ENCODE data around the gene SPRR4.

DNA sequence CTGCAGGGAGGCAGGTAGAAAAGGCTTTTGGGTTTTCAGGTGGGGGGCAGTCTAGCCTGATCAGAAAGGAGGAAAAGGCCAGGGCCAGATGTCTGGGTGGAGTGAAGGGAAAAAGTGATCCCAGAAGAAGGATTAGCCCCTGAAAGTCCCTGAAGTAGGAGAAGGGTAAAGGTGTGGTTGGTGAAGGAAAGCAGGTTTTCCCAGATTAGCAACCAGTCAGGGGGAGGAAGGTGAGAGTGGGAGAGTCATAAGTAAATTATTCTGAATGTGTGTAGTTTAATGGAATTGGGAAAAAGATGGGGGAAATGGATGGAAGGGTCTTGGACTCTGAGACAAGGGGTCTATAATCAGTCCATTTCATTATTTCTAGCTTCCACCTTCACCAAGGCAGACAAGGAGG lies 12.8 kb downstream of the SPRR4 start:
- TF ChIP-seq, protein P1, sequence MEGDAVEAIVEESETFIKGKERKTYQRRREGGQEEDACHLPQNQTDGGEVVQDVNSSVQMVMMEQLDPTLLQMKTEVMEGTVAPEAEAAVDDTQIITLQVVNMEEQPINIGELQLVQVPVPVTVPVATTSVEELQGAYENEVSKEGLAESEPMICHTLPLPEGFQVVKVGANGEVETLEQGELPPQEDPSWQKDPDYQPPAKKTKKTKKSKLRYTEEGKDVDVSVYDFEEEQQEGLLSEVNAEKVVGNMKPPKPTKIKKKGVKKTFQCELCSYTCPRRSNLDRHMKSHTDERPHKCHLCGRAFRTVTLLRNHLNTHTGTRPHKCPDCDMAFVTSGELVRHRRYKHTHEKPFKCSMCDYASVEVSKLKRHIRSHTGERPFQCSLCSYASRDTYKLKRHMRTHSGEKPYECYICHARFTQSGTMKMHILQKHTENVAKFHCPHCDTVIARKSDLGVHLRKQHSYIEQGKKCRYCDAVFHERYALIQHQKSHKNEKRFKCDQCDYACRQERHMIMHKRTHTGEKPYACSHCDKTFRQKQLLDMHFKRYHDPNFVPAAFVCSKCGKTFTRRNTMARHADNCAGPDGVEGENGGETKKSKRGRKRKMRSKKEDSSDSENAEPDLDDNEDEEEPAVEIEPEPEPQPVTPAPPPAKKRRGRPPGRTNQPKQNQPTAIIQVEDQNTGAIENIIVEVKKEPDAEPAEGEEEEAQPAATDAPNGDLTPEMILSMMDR (IDR thresholded peaks at IDR 0.05; ENCODE audit: poor library complexity) = no peak
- TF ChIP-seq EZH2 (IDR thresholded peaks at IDR 0.05; ENCODE audit: borderline replicate concordance) = no peak

Data from hepatocyte (in vitro differentiated cells).